CD4-positive, alpha-beta T cell treated with Interleukin-17A for 1 hour (primary cell): ENCODE results near the gene PCDH19.

ENCODE experiments used
- DNase-seq: peaks from one replicate; pipeline ENCODE4 v3.0.0-alpha.2; 2020

PCDH19 gene

DNA sequence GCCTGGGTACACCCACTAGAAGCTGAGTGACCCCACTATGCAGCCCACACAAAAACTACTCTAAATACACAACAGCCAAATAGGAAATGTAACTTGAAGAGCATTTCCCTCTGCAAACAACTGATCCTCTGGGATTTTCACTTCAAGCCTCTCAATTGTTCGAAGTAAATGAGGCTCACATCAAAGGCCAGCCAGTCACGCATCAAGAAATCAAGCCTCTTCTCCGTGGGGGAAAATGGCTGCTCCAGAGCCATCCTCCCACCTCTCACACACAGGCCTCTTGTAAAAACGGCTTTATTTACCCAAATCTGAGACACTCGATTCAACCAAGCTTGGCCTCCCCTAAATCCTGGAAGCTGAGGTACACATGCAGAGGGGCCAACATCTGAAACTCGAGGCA lies 14.3 kb downstream of the PCDH19 start:
- no peak for DNase-seq

DNA sequence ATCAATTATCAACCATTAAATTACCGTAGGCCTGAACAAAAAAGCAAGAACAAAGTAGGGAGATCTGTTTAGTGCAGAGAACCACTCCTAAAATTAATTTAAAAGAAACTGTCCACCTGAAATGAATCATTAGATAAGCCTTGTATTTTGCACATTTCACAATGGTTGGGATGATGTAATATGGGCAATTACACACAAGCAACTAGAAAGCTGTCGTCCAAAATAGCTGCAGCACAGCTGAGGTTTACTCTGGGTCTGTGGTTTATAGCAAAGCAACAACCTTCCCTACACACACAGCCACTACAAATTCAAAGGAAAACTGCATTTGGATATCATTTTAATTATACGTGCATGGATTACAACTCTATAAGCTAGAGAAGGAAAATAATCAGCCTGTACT lies 28.5 kb downstream of the PCDH19 start:
- DNase-seq = no peak

DNA sequence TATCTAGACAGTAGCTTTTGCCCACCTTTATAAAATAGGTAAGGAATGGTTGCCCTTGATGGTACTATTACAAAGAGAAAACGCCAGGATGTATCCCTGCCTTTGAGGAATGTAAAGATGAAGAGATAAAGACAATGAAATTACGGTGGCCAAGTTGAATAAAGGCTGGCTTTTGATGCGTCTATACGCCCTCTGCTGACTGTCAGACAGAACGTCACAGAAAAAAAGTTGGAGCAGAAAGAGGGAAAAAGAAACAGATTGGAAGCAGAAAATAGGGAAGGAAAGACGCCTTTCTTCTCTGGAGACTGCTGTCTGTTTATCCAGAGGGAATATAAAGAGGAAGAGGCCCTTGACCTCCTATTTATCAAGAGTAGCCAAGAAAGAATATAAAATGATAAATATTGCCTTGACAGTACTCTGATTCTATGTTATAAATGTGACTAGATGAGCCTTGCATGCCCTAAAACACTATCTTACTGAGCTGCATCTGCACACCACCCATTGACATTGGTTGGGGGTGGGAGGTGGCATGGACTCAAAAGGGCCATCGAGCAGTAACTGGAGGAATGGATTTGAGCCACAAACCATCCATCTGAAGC lies 30.6 kb downstream of the PCDH19 start:
- DNase-seq = no peak

DNA sequence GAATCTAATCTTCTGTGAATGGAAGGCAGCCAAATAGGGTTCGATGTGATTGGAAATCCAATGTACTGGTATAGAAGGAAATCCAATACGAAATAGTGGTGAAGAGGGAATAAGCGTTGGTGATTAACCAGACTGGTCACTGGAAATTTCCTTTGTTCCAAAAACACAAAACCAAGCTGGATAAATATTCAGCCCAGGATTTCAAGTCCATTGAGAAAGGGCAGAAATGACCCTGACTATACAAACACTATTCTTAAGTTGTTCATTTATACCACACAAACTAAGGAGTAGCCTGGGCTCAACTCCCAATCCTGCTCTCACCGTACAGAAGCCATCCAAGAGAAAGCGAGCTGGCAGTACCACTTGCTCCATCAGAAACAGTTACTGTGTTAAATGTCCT lies 32.2 kb downstream of the PCDH19 start:
- no peak for DNase-seq

DNA sequence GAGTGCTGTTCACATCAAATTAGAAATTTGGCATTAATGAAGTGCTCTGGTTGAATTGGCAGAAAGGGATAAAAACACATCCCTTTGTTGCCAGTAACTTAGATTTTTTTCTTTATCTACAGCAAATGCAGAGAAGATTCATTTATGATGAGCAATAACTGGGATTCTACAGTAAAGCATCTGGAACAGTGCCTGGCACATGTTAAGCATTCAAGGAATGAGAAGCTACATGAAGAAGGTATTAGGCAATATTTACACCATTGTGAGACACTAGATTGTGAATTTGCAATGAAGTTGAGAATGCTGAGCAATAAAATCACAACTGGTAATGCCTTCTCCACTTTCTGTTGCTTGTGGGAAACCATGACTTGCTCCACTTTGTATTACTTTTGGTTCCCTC lies 33.5 kb downstream of the PCDH19 start:
- no peak for DNase-seq

DNA sequence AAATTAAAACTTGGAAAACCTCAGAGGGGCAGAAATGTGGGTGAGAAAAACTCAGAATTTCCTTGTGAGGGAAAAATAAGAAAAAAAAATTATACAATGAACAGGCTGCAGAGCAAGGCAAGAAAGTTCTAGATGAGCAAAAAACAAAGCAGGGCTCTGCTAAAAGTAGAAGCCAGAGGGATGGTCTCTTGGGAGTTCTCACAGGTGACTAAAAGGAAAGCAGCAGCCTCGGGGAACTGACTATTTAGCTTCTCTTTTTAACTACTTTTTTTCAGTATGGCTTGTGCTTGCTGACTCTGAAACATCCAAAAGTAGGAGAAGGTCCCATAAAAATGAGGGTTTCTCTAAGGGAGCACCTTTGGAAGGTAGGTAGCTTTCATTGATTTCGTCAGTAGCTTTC lies 36.4 kb downstream of the PCDH19 start:
- DNase-seq = no peak

DNA sequence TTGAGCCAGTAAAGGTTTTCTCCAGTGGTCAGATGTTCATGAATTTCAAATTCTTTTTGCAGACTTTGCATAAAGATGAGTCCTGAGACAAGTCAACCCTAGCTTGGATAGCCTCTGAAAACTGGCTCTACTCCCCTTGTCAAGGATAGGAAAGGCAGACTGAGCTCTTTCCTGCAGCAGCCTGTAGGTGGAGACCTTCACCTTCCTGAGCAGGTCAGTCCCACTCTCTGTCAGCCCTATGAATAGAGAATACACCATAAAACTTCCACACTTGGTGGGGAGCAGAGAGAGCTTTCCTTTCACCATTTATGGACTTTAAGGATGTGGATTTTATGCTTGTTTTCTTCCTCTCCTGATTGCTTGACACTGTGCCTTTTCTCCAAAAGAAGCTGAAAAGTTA lies 41.9 kb downstream of the PCDH19 start:
- peak; percentile 1 for DNase-seq

DNA sequence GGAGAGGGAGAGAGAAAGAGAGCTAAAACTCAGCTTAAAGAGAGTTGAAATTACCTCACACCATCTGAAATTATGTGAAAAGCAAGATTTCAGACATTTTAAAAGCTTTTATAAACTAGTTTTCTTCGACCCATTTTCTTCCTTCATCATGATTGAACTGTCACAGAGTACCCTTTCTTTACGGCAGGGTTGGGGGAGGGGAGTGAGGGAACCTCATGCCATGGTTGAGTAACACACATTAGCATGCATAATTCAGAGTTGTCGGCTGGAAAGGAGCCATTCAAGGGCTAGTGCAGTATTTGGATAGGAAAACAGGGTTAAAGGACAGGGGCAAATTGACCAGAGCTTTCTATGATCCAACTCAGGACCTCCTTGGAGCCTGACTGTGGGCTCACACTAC lies 46.2 kb downstream of the PCDH19 start:
- DNase-seq = no peak

DNA sequence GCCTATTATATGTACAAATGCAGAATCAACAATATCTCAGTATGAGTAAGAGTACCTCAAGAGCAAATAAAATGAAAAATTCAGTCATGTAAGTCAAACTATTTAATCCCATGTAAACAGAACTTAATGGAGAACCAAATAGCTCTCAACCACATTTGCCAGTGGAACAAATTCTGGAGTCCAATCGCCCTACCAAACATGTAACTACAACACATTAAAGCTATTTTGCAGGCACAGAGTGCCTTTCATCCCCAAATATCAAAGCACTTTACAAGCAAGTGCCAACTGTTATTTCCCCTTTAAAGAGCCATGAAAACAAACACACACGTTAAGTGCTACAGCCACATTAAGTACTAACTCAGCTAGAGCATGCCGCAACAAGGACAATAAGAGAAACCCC lies 51.3 kb downstream of the PCDH19 start:
- DNase-seq = no peak

DNA sequence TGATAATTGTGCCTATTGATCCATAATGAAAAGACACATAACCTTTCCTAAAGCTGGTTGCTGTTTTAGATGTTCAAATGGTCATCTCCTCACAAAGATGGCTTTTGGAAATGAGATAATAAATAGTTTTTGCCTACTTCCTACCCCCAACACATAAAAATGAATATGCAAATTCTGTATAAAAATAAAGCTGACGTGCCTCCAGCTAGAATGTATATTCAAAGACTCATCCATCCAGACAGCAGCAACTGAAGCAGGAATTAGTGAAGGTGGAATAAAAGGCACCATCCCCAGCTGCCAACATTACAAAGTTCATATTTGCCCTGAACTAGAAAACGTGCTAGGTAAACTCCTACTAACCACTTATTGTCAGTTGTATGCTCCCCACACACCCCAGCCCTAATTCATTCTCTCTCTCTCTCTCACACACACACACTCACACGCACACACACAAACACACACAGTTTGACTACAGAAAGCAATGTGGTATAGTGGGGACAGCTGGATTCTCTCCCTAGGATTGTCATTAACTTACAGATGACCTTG lies 53.6 kb downstream of the PCDH19 start:
- no peak for DNase-seq

DNA sequence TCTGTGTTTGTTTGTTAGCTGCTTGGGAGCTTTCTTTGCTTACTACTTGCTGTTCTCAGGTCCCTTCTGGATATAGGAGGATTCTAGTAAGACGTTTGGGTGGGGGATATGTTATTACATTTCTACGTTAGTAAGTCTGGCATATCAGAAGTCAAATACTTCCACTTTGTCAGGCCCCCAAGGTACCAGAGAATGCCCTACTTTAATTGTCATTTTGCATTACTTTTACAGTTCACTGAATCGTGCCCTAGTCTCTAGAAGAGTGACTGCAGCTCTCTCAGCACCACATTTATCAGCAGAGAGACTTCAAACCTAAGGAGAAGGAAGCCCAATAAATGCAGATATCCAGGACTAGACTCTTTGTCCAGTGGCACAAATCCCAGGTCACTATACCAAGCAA lies 54.4 kb downstream of the PCDH19 start:
- no peak for DNase-seq

DNA sequence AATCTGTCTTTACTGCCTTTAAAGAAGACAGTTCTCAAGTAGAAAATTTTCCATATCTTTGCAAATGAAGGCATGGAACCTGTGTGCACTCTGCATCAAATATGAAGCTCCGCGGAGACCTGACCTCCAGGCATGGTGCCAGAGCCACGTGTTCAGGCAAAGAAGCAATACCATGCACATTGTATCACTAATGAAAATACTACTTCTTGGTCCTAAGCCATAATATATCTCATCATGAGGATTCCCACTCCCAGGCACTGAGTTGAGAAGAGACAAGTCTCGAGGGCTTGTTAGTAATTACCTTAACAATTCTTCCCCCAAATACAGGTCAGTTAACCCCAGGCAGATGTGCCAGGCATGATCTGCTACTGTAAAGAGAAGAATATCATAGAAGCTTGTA lies 56.7 kb downstream of the PCDH19 start:
- DNase-seq = no peak

DNA sequence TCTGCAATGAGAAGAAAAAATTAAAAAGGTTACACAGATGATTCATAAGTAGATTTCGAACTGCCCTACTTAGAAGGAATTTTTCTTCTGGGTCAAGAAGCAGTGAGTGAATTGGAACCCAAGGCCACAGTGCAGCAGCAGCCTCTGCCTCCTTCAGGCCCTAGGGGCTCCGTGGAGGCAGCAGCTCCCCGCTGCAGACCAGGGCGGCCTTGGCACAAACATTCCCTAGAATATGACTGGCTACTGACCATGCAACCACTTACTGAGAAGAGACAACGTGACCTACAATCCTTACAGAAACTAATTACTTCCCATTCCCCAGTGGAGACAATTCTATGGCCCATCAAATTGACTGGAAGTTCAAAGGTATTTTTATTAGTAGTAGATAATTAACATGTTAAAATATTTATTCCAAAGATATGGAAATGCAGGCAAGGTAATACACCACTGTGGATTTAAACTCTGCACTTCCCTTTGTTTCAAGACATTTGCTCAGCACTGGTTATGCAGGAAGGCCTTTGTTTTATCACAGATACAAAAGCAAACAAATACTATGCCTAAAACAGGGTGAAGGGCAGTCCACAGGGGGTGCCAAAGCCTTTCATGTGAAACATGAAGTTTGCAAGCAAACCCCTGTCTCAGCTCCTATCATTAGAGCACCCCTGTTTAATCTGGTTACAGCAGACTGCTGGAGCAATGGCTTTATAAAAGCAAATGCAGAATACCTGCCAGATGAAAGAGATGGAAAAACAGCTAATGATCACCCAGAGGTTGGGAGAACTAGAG lies 59.2 kb downstream of the PCDH19 start:
- DNase-seq = no peak

DNA sequence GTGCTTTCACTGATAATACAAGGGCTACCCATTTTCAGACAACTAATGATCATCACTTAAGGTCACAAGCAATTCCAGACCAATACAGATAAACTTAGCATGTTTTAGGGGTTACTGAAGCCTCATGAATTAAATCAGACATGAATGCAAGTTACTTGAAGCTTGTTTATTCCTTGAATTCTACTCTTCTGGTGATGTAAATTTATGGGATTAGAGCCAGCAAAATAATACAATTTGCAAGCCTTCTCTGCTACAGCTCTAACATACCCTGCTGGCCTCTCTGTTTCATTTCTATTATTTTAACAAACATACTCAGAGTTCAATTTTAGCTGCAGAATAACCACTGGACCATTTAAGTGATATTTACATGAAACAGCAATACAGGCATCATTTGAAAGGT lies 60.7 kb downstream of the PCDH19 start:
- DNase-seq = no peak

DNA sequence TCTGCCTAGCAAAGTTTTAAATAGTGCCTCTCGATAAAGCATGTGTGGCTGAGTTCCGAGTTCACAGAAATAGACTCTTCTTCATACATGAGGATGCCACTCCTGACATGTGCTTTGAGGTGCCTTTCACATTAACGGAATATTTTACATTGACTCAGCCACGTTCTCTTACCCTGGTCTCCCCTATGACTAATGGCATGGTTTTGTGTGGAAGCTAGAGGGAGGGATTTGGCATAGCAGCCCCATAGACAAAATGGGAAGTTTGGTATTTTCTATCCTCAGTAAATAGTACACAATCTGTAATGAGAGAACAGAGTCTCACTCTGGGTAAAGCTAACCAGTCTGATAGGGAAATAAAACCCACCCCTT lies 68.9 kb downstream of the PCDH19 start:
- no peak for DNase-seq

DNA sequence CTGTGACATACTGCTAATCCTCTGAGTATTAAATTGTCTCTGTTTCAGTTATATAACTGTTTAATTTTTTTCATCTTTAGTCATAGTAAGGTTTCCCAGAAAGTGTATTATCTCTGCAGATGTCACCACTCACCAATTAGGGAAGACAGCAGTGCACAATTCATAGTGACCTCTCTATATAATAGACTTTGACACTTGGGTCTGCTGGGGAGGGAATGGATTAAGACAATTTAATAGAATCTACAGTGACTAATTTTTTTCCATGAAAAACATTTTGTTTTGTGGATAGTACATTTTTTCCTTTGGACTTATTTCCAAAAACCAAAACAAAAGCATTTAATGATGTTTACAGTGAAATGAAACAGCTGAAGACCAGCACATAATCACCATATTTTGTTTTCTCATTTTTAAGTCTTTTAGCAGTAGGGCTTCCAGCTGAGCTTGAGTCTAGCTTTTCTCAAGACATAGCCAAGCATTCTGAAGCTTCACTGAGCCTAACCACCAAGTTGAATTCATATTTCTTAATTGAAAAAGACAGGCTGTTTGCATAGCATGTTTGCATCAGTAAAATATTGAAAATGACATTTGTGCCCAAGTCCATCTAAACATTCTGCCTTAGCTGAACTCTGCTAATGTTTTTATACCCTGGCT lies 69.5 kb downstream of the PCDH19 start:
- DNase-seq = no peak

DNA sequence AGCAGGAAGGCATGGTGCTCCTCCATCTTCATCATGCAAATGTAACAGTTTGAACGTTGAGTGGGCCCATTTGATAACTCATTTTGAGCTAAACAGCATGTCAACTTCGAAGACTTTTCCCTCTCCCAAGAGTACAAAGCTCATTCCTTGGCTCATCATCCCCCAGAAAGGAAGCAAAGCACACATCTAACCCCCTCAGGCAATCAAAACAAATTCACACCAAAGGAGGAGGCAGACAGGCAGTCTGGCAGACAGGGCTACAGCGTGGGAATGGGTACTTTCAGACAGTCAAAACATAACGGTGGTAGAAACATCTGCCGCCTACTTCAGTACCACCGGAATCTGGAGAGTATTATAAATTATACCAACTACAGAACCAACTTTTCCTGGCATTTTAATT lies 81.7 kb downstream of the PCDH19 start:
- DNase-seq = no peak

DNA sequence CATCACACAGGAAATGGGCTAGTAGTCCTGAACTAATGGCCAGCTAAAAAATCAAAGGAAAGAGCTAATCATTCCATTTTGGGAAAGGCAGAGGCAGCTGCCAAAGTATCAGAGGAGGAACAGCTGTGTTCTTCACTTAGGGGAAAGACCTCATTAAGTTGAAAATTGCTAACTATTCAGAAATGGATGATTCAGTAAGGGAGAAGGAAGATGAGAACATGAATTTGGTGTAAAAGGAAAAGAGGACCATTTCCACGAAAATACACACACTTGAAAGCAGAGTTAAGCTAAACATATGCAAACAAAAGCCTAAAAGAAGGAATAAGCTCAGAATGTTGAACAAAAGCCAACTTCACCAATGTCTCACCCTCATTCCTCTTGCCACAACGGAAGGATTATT lies 90.4 kb downstream of the PCDH19 start:
- no peak for DNase-seq

DNA sequence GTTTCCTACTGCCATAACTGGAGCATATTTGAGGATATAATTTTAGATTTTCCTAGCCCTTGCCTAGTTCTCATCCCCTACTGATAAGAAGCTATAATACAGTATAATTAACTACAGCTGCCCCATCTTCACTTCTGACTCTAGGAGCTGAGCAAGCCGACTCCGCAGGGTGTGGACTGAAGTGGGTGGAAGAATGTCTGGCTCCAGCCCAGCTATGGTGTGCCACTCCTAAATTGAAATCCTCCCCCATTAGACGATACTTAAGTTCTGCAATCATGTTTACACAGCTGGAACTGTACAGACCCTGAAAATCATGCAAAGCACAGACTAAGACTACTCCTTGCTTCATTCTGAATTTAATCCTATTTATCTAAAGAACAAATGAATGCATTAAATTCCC lies 93.1 kb downstream of the PCDH19 start:
- no peak for DNase-seq

DNA sequence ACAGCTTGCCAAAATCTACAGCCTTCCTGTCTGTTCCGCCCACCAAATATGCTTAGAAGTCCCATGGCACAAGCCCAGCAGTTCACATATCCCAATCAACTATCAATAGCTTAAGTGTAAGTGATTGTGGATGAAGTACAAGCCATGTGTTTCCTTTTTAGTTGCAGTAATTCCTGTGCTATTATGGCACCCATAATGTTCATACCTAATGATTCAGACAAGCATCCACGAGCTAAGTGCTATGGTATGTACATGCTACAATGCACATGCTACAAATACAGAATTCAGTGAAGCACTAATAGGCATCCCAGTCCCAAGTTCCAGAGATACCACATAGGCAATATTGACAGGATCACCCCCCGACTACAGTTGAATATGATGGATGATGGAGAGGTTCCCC lies 94.5 kb downstream of the PCDH19 start:
- DNase-seq = no peak

DNA sequence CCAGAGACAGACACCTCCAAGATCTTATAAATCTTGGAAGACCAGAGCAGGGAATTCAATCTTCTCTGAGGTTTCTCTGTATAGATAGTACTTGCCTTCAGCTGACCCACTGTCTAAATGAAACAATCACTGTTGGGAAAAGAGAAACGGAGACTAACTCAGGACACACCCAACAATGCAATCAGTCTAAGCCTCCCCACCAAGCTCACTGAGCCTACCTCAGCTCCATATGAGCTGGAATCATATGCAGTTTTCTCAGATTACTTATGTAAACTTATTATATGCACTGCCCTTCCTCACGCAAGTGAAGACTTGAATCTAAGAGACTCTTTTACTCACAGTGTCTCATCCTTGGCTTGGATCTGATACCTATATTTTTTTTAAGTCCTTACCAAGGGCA lies 110.5 kb downstream of the PCDH19 start:
- no peak for DNase-seq

DNA sequence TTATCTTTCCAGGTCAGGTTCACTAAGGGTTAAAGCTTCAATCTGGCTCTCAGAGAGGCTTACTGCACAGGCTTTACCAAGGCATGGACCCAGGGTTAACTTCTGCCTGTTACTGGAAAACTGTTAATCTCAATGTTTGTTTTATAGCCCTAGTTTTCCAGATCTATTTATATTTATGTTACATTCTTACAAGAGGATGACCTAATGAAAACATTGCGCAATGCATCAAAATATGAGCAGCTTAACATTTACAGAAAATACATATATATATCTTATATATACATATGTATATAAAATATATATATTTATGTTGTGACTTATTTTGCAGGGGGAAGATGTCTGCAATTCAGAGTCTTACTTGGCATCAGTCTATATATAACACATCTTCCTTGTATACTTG lies 112.3 kb downstream of the PCDH19 start:
- no peak for DNase-seq

DNA sequence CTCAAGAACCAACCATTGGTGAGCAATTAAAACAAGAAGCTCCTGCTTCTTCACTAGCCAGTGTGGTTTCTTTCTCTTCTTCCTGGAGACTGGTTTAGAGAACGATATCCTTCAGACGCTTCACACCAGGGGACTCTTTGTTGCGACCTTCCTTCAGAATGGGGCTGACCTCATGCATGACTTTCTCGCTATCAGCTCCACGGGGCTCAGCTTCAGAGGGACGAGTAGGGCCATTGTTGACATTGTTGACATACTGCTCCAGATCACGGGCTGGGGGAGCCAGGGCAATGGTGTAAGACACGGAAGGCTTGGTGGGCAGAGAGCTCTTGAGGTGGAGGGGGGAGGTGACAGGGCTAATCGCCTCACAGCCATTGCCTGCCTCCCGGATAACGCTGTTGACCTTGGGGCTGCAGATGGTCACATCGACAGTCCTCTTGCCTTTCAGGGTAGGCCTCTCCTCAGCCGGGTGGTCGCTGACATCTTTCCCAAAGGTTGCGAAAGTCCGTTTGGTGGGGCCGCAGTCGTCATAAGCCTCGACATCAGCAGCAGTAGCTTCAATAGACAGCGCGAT lies 113.8 kb downstream of the PCDH19 start:
- no peak for DNase-seq

DNA sequence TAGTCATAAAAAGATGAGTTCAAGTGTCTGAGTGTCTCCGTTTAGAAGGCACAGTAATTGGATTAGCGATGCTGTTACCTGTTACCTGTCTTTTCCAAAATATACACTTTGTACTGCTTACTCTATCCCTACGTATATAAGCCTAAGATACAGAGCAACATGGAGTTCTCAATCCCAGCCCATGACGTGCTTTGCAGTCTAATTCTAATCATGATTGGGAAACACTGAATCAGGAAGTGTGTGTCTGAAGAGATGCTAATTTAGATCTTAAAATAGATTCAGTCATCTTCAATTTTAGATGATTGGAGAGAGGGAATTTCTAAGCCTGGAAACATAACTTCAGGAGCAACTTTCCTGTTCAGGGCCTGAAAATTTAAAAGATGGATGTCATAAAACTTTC lies 115.1 kb downstream of the PCDH19 start:
- no peak for DNase-seq
